HG02852 (cell line): ENCODE measurements around the gene OR1A2.
"Not testable (repeated sequence)": the region's sequence is repeated elsewhere in the genome, so short reads cannot be mapped to it uniquely, and the experiment has no call there.

Source experiments
- ATAC-seq: cut with Tn5 transposase; IDR thresholded peaks from one replicate; pipeline ENCODE4 v1.9.1; 2021; ENCODE audit warnings: mild to moderate bottlenecking, moderate library complexity; ENCODE audit not compliant: unreplicated experiment

The OR1A2 gene, protein sequence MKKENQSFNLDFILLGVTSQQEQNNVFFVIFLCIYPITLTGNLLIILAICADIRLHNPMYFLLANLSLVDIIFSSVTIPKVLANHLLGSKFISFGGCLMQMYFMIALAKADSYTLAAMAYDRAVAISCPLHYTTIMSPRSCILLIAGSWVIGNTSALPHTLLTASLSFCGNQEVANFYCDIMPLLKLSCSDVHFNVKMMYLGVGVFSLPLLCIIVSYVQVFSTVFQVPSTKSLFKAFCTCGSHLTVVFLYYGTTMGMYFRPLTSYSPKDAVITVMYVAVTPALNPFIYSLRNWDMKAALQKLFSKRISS

DNA sequence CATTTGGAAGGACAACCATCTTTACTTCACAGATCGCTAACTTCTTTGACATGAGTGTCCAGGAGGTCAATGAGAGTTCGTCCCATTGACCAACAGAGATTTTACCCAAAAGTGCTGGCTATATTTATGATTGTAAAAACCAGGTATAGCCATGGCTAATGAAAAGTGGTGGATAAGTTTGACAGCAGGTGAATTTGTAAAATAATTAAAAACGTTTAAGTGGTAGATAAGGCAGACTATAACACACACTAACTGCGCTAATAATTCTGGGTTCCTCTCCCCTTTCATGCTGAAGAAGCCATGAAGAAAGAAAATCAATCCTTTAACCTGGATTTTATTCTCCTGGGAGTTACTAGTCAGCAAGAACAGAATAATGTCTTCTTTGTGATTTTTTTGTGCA, at the start of gene OR1A2:
Gene OR1A2, plus strand, starts transcription at position 301 of the 400 bp plus-strand sequence. Its CDS starts 0 bp downstream, at position 301.
- ATAC-seq = no peak

DNA sequence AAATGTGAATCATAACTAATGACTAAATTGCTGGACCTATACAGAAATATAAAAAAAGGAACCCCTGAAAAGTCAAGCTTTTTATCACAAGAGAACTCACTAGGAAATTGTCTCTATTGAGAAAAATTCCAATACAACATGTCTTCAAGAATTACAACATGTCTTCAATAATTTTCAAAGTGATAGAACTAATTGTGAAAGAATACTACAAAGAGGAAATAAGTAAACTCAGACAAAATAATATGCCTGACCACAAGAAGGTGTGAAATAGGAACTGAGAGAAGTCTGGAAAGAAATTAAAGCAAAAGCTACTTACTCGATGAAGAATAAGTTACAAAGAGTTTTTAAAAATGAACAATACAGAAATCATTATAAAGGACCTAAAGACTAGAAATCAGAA, 40.1 kb upstream of the OR1A2 start:
- no peak for ATAC-seq

DNA sequence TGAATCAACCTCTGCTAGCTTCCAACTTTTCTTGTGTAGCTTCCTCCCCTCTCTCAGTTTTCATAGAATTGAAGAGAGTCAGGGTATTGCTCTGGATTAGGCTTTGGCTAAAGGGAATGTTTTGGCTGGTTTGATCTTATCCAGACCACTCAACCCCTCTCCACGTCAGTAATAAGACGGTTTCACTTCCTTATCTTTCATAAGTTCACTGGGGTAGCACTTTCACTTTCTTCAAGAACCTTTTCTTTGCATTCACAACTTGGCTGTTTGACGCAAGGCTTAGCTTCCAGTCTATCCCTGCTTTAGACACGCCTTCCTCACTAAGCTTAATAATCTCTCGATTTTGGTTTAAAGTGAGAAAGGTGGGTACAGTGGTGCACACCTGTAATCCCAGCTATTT, 29.7 kb upstream of the OR1A2 start:
- ATAC-seq = no peak

DNA sequence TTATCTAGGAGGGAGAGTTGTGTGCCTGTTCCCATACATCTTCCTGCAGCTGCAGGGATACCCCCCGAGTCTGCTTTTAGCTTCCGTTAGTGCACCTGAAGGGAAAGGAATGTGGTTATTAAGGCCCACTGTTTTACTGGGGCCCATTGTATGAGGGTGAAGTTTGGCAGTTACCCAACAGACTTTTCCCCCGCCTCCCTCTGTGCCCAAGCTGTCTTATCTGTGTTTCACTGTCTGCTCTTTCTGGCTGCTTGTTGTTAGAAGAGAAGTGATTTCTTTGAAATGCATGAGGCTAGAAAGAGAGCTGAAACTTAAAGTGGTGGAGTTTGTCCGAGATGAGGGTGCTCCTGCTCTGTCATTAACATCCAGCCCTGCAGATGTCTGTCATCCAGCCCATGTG, 7.4 kb upstream of the OR1A2 start:
- no peak for ATAC-seq

DNA sequence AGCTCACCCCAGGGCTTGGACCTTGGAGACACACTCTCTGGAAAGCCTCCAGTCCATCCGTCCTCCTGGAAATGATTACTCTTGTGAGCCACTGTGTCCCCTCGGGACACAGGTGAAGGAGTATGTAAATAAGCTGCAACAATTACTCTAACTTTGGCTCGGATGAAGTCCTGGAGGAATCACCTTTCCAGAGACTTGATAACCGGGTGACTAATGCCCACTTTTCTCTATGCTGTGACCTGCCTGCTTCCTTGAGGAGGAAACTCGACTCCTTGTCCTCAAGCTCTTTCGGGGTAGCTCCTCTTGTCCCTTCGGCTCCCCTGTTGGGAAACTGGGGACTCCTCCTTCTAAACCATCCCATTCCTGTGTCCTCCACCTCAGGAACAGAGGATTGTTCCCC, 10.0 kb downstream of the OR1A2 start, which contains the start of gene OR1A1:
Gene OR1A1, plus strand, starts transcription at position 301 of the 400 bp plus-strand sequence. CDS start 7,954 bp downstream, outside the sequence.
- no peak for ATAC-seq

DNA sequence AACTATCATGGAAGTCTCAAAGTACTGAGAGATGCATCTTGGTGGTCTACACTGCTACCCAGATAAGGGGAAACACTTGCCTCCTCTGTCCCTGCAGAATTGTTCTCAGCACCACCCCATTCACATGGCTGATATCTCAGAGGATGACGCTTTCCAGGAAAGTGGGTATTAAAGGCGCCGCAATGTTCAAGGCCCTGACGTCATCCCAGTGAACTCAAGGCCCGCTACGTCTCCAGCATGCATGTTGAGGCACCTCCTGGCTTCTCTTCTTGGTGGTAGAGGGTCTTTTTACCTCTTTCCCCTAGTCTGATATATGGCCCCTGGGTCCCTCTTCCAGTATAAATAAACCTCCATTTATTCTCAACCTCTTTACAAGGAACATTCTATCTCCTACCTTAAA, 11.2 kb downstream of the OR1A2 start:
- no peak for ATAC-seq

DNA sequence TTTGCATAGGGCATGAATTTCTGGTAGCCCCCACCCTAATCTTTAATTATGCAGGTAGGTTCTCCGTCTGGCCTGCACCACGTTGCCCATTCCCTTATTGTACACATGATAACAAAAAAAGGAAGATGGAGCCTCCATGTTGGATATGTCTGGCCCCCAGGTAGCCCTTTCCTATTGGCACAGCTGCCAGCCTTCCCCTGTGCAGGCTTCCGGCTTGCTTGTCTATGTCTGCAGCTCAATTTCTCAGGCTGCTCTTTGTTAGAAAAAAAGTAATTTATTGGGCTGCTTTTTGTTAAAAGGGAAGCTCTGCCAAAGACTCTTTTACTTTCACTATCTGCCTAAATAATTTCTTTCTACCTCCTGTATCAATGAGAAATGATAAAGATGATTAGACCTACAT, 15.7 kb downstream of the OR1A2 start:
- no peak for ATAC-seq

DNA sequence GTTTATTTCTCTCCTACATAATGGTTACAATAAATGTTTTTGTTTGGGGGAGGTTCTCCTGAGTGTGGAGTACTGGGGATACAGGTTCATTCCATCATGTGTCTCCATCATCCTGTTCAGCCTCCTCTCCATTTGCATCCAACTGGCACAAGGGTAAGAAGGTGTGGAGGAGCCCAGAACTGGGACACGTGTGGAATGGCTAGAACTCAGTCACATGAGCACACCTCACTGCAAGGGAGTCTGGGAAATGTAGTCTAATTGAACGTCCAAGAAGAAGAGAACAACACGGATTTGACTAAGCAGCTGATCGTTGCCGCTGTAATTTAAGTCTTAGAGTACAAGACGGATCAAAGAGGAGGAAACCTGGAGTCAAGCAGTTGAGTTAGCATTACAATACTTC, 16.3 kb downstream of the OR1A2 start:
- no peak for ATAC-seq

DNA sequence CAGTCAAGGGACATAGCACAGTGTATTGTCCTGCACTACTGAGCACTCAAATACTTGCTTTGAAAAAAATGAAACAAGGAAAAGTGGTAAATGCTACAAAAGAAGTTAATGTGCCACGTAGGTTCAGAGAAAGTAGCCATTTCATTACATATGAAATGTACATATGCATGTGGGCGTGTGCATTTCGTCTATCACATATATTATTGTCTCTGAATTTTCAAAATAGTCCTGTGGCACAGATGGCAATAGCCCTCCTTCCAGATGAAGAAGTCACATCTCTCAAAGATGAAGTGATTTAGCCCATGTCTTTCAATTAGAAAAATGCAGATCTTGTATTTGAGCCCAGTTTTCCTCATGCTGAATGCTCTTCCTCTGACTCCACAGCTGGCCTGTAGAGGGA, 22.7 kb downstream of the OR1A2 start:
- ATAC-seq = not testable (repeated sequence)

DNA sequence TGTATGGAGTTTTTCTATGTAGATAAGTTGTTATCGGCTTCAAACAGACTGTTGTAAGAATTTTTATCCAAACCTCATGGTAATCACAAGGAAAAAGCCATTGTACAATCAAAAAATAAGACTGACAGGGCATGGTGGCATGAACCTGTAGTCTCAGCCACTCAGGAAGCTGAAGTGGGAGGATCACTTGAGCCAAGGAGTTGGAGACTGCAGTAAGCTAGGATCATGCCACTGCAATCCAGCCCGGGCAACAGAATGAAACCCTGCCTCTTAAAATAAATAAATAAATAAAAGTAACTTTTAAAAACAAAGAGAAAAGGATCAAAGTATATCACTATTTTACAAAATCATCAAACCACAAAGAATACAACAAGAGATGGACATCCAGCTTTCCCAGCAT, 24.5 kb downstream of the OR1A2 start:
- no peak for ATAC-seq

DNA sequence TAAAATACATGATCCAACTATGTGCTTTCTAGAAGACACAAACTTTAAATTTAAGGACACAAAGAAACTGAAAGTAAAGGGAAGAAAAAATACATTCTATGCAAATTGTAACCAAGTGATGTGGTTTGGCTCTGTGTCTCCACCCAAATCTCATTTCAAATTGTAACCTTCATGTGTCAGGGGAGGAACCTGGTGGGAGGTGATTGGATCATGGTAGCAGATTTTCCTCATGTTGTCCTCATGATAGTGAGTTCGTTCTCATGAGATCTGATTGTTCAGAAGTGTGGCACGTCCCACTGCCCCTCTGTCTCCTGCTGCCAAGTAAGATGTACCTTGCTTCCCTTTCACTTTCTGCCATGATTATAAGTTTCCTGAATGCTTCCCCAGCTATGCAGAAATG, 25.2 kb downstream of the OR1A2 start:
- ATAC-seq = no peak

DNA sequence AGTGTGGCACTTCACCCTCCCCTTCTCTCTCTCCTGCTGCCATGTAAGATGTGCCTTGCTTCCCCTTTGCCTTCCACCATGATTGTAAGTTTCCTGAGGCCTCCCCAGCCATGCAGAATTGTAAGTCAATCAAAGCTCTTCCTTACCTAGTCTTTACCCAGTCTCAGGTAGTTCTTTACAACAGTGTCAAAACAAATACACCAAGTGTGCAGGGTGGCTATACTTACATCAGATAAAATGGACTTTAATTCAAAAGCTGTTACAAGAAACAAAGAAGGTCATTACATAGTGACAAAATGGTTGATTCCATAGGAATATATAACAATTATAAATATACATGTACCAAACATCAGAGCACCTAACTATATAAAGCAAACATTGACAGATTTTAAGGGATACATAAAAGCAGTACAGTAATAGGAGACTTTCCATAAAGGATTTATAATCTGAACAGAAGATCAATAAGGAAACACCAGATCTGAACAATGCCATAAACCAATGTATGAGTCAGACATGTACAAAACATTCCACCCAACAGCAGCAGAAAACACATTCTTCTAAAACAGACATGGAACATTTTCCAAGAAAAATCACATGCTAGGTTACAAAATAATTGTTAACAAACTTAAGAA, 27.5 kb downstream of the OR1A2 start:
- ATAC-seq = not testable (repeated sequence)

DNA sequence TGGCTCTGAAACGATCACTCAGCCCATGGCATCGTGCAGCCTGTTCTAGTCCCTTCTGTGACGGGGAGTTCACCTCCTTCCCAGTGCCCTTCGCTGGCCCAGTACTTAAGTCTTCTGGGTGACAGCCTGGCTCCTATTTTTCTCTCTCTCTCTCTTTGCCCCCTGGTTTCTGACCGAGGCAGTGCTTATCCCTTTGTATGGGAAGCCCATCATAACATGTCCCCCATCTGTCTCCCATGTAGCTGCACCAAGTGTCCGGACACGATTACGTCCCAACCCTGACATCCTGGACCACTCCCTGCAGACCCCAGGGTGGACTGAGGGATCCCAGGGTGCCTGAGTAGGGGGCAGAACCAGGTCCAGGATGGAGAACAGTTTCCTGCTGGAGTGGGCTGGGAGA, 35.0 kb downstream of the OR1A2 start:
- not testable (repeated sequence) for ATAC-seq

DNA sequence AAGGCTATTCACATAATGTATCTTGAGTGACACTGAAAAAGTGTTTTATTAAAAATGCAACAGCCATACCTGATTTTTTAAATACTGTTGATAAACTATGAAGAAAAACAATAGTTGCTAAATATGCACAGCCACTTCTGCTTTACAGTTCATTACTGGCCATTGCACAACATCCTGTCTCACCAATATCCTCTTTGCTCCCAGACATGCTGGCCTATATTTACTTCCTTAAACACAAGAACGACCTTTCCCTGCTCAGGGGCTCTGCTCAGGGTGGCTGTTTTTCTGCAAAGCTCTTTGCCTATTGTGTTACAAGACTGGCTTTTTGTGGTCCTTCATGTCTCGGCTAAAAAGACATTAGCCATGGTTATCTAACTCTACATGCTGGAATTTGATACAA, 41.4 kb downstream of the OR1A2 start:
- ATAC-seq = not testable (repeated sequence)

DNA sequence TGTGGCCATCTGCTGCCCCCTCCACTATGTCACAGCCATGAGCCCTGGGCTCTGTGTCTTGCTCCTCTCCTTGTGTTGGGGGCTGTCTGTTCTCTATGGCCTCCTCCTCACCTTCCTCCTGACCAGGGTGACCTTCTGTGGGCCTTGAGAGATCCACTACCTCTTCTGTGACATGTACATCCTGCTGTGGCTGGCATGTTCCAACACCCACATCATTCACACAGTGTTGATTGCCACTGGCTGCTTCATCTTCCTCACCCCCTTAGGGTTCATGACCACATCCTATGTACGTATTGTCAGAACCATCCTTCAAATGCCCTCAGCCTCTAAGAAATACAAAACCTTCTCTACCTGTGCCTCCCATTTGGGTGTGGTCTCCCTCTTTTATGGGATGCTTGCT, 43.7 kb downstream of the OR1A2 start:
- ATAC-seq = not testable (repeated sequence)

DNA sequence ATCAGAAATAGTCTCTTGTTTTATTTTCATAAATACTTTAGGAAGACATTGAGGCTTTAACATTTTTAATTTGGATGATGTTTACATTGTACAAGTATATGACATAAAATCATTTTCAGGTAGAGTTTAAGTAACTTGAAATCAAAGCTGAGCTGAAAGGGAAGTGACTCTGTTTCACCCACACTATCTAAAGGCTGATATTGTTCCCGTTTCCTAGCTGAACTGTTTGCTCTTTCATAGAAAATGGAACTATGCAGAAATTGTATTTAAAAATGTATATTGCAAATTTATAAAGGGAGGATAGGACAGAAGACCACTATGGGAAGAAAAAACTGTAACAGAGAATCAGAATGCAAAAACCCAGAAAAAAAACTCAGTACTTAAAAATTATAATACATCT, 47.5 kb downstream of the OR1A2 start:
- not testable (repeated sequence) for ATAC-seq
